Activated T-helper 2 cell treated with anti-CD3 and anti-CD28 coated beads, Interferon-gamma antibody, Interleukin-2, Interleukin-4, amounts not matched to agents 10 μg/mL and 5 μg/mL and 100 μg/mL, durations not matched to agents 14 hours and 24 hours and 36 hours (primary cell): Measurements from ENCODE around the gene PTRH1. TPM values are rescaled to one million over a fixed set of nuclear protein-coding genes. Genes with fewer than 3 reads are reported as not detected.
A peak's percentile ranks its signal among the peaks of the same experiment; 100 is the strongest.

Source experiments
- DNase-seq: peaks from one replicate; pipeline ENCODE4 v3.0.0; 2021; ENCODE audit warnings: low spot score
- H3K27ac Mint-ChIP-seq: one replicate; pipeline ENCODE4 v1.8.0; 2021; ENCODE audit warnings: mixed read lengths
- H3K27me3 Mint-ChIP-seq: one replicate; pipeline ENCODE4 v1.8.0; 2021; ENCODE audit warnings: low read depth, mixed read lengths
- H3K36me3 Mint-ChIP-seq: one replicate; pipeline ENCODE4 v1.8.0; 2021; ENCODE audit warnings: low read depth, mixed read lengths
- H3K4me1 Mint-ChIP-seq: one replicate; pipeline ENCODE4 v1.8.0; 2021; ENCODE audit warnings: low read depth, mixed read lengths
- H3K4me3 Mint-ChIP-seq: one replicate; pipeline ENCODE4 v1.8.0; 2021; ENCODE audit warnings: low read depth, mild to moderate bottlenecking, moderate library complexity, mixed read lengths
- H3K9me3 Mint-ChIP-seq: one replicate; pipeline ENCODE4 v1.8.0; 2021; ENCODE audit warnings: mixed read lengths
- intact Hi-C: fragments of 100-400 bp; cut with micrococcal nuclease; formaldehyde crosslinking; loops from one replicate; pipeline ENCODE4 v1.15.1; 2023
- total RNA-seq: library from RNA; stranded (reverse); gene quantifications from 2 replicates; pipeline ENCODE4 v1.2.3, GENCODE V29; 2022

Gene PTRH1
- total RNA-seq, 1 donor from 2014 or later = 20.1 TPM

GRCh38 chr9:127711226-127711701, 4.2 kb downstream of the PTRH1 start:
- intact Hi-C loops = no loop called here
- Mint-ChIP-seq H3K9me3 (no peaks in the 10 kb centered on the region), H3K4me3 (no peak overlapping the region), H3K27me3 (no peaks in the 10 kb centered on the region), H3K4me1 (peaks cover 25% of the 10 kb centered on the region), H3K27ac (no peak overlapping the region), H3K36me3 (peaks cover 3% of the 10 kb centered on the region)
- no peak for DNase-seq

GRCh38 chr9:127710204-127710783, 5.2 kb downstream of the PTRH1 start:
- intact Hi-C loops = no loop called here
- no peak for DNase-seq
- Mint-ChIP-seq H3K27ac (no peak overlapping the region), H3K27me3 (no peaks in the 10 kb centered on the region), H3K9me3 (no peaks in the 10 kb centered on the region), H3K36me3 (peaks cover 3% of the 10 kb centered on the region), H3K4me1 (peaks cover 21% of the 10 kb centered on the region), H3K4me3 (no peak overlapping the region)

GRCh38 chr9:127708952-127709587, 6.4 kb downstream of the PTRH1 start:
- no peak for DNase-seq
- H3K4me1 Mint-ChIP-seq = peaks cover 18% of the 10 kb centered on the region
- intact Hi-C loops = no loop called here
- no peak overlapping the region for H3K27ac Mint-ChIP-seq
- no peak overlapping the region for H3K4me3 Mint-ChIP-seq
- H3K36me3 Mint-ChIP-seq = peaks cover 3% of the 10 kb centered on the region
- H3K9me3 Mint-ChIP-seq = no peaks in the 10 kb centered on the region
- H3K27me3 Mint-ChIP-seq = no peaks in the 10 kb centered on the region

GRCh38 chr9:127707766-127708165, 7.7 kb downstream of the PTRH1 start:
- Mint-ChIP-seq H3K36me3 (peaks cover 3% of the 10 kb centered on the region), H3K9me3 (no peaks in the 10 kb centered on the region), H3K4me1 (peaks cover 18% of the 10 kb centered on the region), H3K27ac (no peak overlapping the region), H3K27me3 (no peaks in the 10 kb centered on the region), H3K4me3 (no peak overlapping the region)
- DNase-seq = no peak
- intact Hi-C loops = no loop called here

GRCh38 chr9:127706836-127707241, 8.6 kb downstream of the PTRH1 start, which contains the start of gene CFAP157:
TSS of gene CFAP157 (plus strand) at chr9:127706988. CDS start at chr9:127707032, 44 bp downstream.
- Mint-ChIP-seq H3K4me3 (no peak within 1 kb of the TSS), H3K27ac (no peak within 1 kb of the TSS), H3K4me1 (peaks cover 18% of the 10 kb centered on the region), H3K9me3 (no peaks in the 10 kb centered on the region), H3K27me3 (no peaks in the 10 kb centered on the region), H3K36me3 (peaks cover 3% of the 10 kb centered on the region)
- DNase-seq = no peak
- intact Hi-C loops = no loop called here

GRCh38 chr9:127705577-127706379, 9.7 kb downstream of the PTRH1 start:
- H3K4me1 Mint-ChIP-seq = peaks cover 10% of the 10 kb centered on the region
- no peak for DNase-seq
- H3K36me3 Mint-ChIP-seq = peaks cover 3% of the 10 kb centered on the region
- no peak overlapping the region for H3K4me3 Mint-ChIP-seq
- H3K27me3 Mint-ChIP-seq = no peaks in the 10 kb centered on the region
- H3K27ac Mint-ChIP-seq = no peak overlapping the region
- intact Hi-C loops = no loop called here
- H3K9me3 Mint-ChIP-seq = no peaks in the 10 kb centered on the region

GRCh38 chr9:127703289-127703946, 12.0 kb downstream of the PTRH1 start:
- no peak for DNase-seq
- Mint-ChIP-seq H3K27me3 (no peaks in the 10 kb centered on the region), H3K4me1 (peaks cover 16% of the 10 kb centered on the region), H3K4me3 (no peak overlapping the region), H3K9me3 (no peaks in the 10 kb centered on the region), H3K27ac (no peak overlapping the region), H3K36me3 (no peaks in the 10 kb centered on the region)
- intact Hi-C loops = no loop called here

GRCh38 chr9:127700594-127701255, 14.7 kb downstream of the PTRH1 start:
- Mint-ChIP-seq H3K4me3 (no peak overlapping the region), H3K4me1 (peaks cover 11% of the 10 kb centered on the region), H3K9me3 (no peaks in the 10 kb centered on the region), H3K27me3 (no peaks in the 10 kb centered on the region), H3K27ac (no peak overlapping the region), H3K36me3 (no peaks in the 10 kb centered on the region)
- no peak for DNase-seq
- intact Hi-C loops = no loop called here

- Mint-ChIP-seq H3K27me3 (no peaks in the 10 kb centered on the region), H3K4me1 (peaks cover 11% of the 10 kb centered on the region), H3K36me3 (no peaks in the 10 kb centered on the region), H3K4me3 (no peak overlapping the region), H3K27ac (no peak overlapping the region), H3K9me3 (no peaks in the 10 kb centered on the region)
- DNase-seq = no peak
- intact Hi-C loops = no loop called here
Observed at GRCh38 chr9:127700140-127700539, 15.3 kb downstream of the PTRH1 start.

- no peaks in the 10 kb centered on the region for H3K36me3 Mint-ChIP-seq
- peaks cover 11% of the 10 kb centered on the region for H3K4me1 Mint-ChIP-seq
- H3K27ac Mint-ChIP-seq = peak overlapping the region; percentile 50
- peak; percentile 83 for DNase-seq
- H3K4me3 Mint-ChIP-seq = peak overlapping the region; percentile 51
- intact Hi-C loops = no loop called here
- no peaks in the 10 kb centered on the region for H3K27me3 Mint-ChIP-seq
- no peaks in the 10 kb centered on the region for H3K9me3 Mint-ChIP-seq
Observed at GRCh38 chr9:127698985-127699670, 16.3 kb downstream of the PTRH1 start.

- no peaks in the 10 kb centered on the region for H3K36me3 Mint-ChIP-seq
- peaks cover 11% of the 10 kb centered on the region for H3K4me1 Mint-ChIP-seq
- no peaks in the 10 kb centered on the region for H3K27me3 Mint-ChIP-seq
- intact Hi-C loops = no loop called here
- H3K4me3 Mint-ChIP-seq = no peak overlapping the region
- no peak overlapping the region for H3K27ac Mint-ChIP-seq
- DNase-seq = no peak
- no peaks in the 10 kb centered on the region for H3K9me3 Mint-ChIP-seq
Observed at GRCh38 chr9:127698386-127698785, 17.1 kb downstream of the PTRH1 start.

GRCh38 chr9:127697575-127697974, 17.9 kb downstream of the PTRH1 start:
- no peaks in the 10 kb centered on the region for H3K9me3 Mint-ChIP-seq
- H3K27ac Mint-ChIP-seq = no peak overlapping the region
- H3K36me3 Mint-ChIP-seq = no peaks in the 10 kb centered on the region
- H3K4me1 Mint-ChIP-seq = peaks cover 11% of the 10 kb centered on the region
- H3K4me3 Mint-ChIP-seq = no peak overlapping the region
- no peak for DNase-seq
- no peaks in the 10 kb centered on the region for H3K27me3 Mint-ChIP-seq
- intact Hi-C loops = no loop called here
